GM18858 (cell line): Measurements from ENCODE around the gene THEM5.

Experiments
- ATAC-seq: cut with Tn5 transposase; IDR thresholded peaks from one replicate; pipeline ENCODE4 v1.9.1; 2021; ENCODE audit not compliant: unreplicated experiment

THEM5 gene

GRCh38 chr1:151840421-151840820 is 13.1 kb downstream of the THEM5 start:
- ATAC-seq, result no peak

GRCh38 chr1:151839457-151840403 is 13.8 kb downstream of the THEM5 start, which contains the start of gene C2CD4D:
C2CD4D (minus strand) TSS chr1:151839820; CDS start chr1:151838989, 831 bp downstream.
- ATAC-seq, result no peak

- no peak for ATAC-seq
These were observed 14.5 kb downstream of the THEM5 start for GRCh38 chr1:151839082-151839412.

GRCh38 chr1:151838222-151839081 is 15.1 kb downstream of the THEM5 start:
- ATAC-seq, result no peak

GRCh38 chr1:151837884-151838221 is 15.7 kb downstream of the THEM5 start:
- no peak for ATAC-seq

- ATAC-seq, result no peak
These were observed 16.3 kb downstream of the THEM5 start for GRCh38 chr1:151837197-151837596.

- ATAC-seq, result no peak
These were observed 17.9 kb downstream of the THEM5 start for GRCh38 chr1:151835596-151835995.

GRCh38 chr1:151834239-151834638 is 19.3 kb downstream of the THEM5 start:
- no peak for ATAC-seq

GRCh38 chr1:151833172-151833900 is 20.2 kb downstream of the THEM5 start:
- ATAC-seq, result no peak

GRCh38 chr1:151832318-151832980 is 21.1 kb downstream of the THEM5 start:
- no peak for ATAC-seq

- ATAC-seq, result no peak
These were observed 21.9 kb downstream of the THEM5 start, which contains the start of gene RORC for GRCh38 chr1:151831605-151832004. RORC (minus strand) TSS chr1:151831802; CDS start chr1:151831764, 38 bp downstream.

GRCh38 chr1:151831256-151831591 is 22.3 kb downstream of the THEM5 start:
- ATAC-seq, result no peak

- no peak for ATAC-seq
These were observed 23.5 kb downstream of the THEM5 start for GRCh38 chr1:151830055-151830454.

- ATAC-seq, result no peak
These were observed 24.0 kb downstream of the THEM5 start for GRCh38 chr1:151829352-151830046.

GRCh38 chr1:151828921-151829320 is 24.6 kb downstream of the THEM5 start:
- ATAC-seq, result no peak

- no peak for ATAC-seq
These were observed 25.7 kb downstream of the THEM5 start for GRCh38 chr1:151827853-151828252.

GRCh38 chr1:151825751-151826660 is 27.5 kb downstream of the THEM5 start:
- no peak for ATAC-seq

- ATAC-seq, result no peak
These were observed 28.3 kb downstream of the THEM5 start for GRCh38 chr1:151825204-151825603.

- ATAC-seq, result no peak
These were observed 30.3 kb downstream of the THEM5 start for GRCh38 chr1:151823175-151823574.
